ENCODE results near the gene ACO2.

- TF ChIP-seq SP1 (IDR thresholded peaks at IDR 0.05; ENCODE audit: low read depth, low read length) (no peak), YY1 (IDR thresholded peaks at IDR 0.05; ENCODE audit: low read depth, low read length) (no peak), TAF1 (IDR thresholded peaks at IDR 0.05; ENCODE audit: borderline replicate concordance, low read depth, low read length) (no peak), REST (IDR thresholded peaks at IDR 0.05; ENCODE audit: low read depth, low read length) (no peak), NFIC (IDR thresholded peaks at IDR 0.05; ENCODE audit: low read depth, low read length) (no peak), IRF3 (IDR thresholded peaks at IDR 0.05) (no peak), SIN3A (IDR thresholded peaks at IDR 0.05; ENCODE audit: low read depth, low read length) (no peak), RFX5 (IDR thresholded peaks at IDR 0.05; ENCODE audit: low read depth, low read length) (no peak), JUNB (IDR thresholded peaks at IDR 0.05) (no peak), BACH1 (IDR thresholded peaks at IDR 0.05; ENCODE audit: borderline replicate concordance) (no peak), CTCF (IDR thresholded peaks at IDR 0.05 in 2 of 3, conservative IDR thresholded peaks at IDR 0.05 in 1 of 3; ENCODE audit: control insufficient read depth in 2 of 3, extremely low read depth in 1 of 3, insufficient read depth in 1 of 3, low read depth in 3 of 3, low read length in 3 of 3) (no peak)
Observed at GRCh38 chr22:41541484-41541883, 72.6 kb downstream of the ACO2 start.

Measured in GM12878 (cell line).